ENCODE data around the gene ADCY5. TPM values are rescaled to one million over a fixed set of nuclear protein-coding genes. Genes with fewer than 3 reads are reported as not detected.

The ADCY5 gene
- total and polyA plus RNA-seq, 4 donors, result 0.74 to 6.6 (median 2.9) TPM

DNA sequence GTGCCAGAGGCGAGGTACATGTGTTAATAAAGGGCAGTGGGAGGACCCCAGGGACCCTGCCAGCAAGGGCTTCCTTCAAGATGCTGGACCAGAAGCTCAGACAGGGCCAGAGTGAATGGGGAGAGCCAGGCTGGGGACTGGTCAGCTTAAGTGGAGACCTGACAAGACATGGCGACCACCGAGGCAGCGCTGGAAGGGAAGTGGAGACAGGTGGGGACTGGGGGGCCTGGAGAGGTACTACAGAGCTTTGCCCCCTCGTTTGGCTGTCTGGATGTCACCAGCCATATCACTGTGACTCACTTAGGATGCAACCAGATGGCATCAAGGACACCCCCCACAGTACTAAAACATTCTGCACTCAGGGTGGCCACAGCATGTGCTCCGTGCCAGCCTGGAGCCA lies 97.9 kb downstream of the ADCY5 start:
- no peak for DNase-seq (ENCODE audit: low spot score)
- Histone ChIP-seq H3K9ac (ENCODE audit: low read depth in 1 of 2, low read length in 2 of 2) (no peak overlapping the region), H3K9me3 (ENCODE audit: control insufficient read depth in 4 of 4, low read length in 3 of 4) (peaks cover 0 to 2% (median 0%) of the 10 kb centered on the region in 4 donors), H3K4me3 (ENCODE audit: low read depth in 1 of 3, low read length in 3 of 3) (no peak overlapping the region), H3K27me3 (ENCODE audit: control insufficient read depth in 4 of 4, insufficient read depth in 4 of 4, low read length in 3 of 4) (no peaks in the 10 kb centered on the region), H3K4me1 (ENCODE audit: control insufficient read depth in 4 of 4, insufficient read depth in 4 of 4, low read length in 3 of 4) (no peaks in the 10 kb centered on the region), H3K27ac (ENCODE audit: low read depth in 1 of 2, low read length in 2 of 2) (no peak overlapping the region), H3K36me3 (ENCODE audit: control insufficient read depth in 4 of 4, insufficient read depth in 3 of 4, low read depth in 1 of 4, low read length in 3 of 4) (no peaks in the 10 kb centered on the region)
- WGBS, result 91% methylated on average over 6 of the region's 6 CpGs
- TF ChIP-seq TAF1 (conservative IDR thresholded peaks at IDR 0.05), result no peak
- TF ChIP-seq SP1 (IDR thresholded peaks at IDR 0.05), result no peak
- TF ChIP-seq FOXA2 (IDR thresholded peaks at IDR 0.05), result no peak
- TF ChIP-seq HNF4G (IDR thresholded peaks at IDR 0.05), result no peak
- no peak for TF ChIP-seq HNF4A (conservative IDR thresholded peaks at IDR 0.05)
- TF ChIP-seq GABPA (IDR thresholded peaks at IDR 0.05 in 1 of 2, conservative IDR thresholded peaks at IDR 0.05 in 1 of 2), result no peak
- TF ChIP-seq RAD21 (IDR thresholded peaks at IDR 0.05), result no peak
- TF ChIP-seq EGR1 (IDR thresholded peaks at IDR 0.05; ENCODE audit: low read depth in 2 of 2), result no peak
- TF ChIP-seq, protein P1, sequence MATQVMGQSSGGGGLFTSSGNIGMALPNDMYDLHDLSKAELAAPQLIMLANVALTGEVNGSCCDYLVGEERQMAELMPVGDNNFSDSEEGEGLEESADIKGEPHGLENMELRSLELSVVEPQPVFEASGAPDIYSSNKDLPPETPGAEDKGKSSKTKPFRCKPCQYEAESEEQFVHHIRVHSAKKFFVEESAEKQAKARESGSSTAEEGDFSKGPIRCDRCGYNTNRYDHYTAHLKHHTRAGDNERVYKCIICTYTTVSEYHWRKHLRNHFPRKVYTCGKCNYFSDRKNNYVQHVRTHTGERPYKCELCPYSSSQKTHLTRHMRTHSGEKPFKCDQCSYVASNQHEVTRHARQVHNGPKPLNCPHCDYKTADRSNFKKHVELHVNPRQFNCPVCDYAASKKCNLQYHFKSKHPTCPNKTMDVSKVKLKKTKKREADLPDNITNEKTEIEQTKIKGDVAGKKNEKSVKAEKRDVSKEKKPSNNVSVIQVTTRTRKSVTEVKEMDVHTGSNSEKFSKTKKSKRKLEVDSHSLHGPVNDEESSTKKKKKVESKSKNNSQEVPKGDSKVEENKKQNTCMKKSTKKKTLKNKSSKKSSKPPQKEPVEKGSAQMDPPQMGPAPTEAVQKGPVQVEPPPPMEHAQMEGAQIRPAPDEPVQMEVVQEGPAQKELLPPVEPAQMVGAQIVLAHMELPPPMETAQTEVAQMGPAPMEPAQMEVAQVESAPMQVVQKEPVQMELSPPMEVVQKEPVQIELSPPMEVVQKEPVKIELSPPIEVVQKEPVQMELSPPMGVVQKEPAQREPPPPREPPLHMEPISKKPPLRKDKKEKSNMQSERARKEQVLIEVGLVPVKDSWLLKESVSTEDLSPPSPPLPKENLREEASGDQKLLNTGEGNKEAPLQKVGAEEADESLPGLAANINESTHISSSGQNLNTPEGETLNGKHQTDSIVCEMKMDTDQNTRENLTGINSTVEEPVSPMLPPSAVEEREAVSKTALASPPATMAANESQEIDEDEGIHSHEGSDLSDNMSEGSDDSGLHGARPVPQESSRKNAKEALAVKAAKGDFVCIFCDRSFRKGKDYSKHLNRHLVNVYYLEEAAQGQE (IDR thresholded peaks at IDR 0.05), result no peak
- TF ChIP-seq YY1 (IDR thresholded peaks at IDR 0.05), result no peak
- TF ChIP-seq, protein P2, sequence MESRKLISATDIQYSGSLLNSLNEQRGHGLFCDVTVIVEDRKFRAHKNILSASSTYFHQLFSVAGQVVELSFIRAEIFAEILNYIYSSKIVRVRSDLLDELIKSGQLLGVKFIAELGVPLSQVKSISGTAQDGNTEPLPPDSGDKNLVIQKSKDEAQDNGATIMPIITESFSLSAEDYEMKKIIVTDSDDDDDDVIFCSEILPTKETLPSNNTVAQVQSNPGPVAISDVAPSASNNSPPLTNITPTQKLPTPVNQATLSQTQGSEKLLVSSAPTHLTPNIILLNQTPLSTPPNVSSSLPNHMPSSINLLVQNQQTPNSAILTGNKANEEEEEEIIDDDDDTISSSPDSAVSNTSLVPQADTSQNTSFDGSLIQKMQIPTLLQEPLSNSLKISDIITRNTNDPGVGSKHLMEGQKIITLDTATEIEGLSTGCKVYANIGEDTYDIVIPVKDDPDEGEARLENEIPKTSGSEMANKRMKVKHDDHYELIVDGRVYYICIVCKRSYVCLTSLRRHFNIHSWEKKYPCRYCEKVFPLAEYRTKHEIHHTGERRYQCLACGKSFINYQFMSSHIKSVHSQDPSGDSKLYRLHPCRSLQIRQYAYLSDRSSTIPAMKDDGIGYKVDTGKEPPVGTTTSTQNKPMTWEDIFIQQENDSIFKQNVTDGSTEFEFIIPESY (IDR thresholded peaks at IDR 0.05), result no peak
- TF ChIP-seq, protein P3, sequence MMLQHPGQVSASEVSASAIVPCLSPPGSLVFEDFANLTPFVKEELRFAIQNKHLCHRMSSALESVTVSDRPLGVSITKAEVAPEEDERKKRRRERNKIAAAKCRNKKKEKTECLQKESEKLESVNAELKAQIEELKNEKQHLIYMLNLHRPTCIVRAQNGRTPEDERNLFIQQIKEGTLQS (IDR thresholded peaks at IDR 0.05), result no peak
- TF ChIP-seq FOXA1 (IDR thresholded peaks at IDR 0.05), result no peak
- TF ChIP-seq, protein P4, sequence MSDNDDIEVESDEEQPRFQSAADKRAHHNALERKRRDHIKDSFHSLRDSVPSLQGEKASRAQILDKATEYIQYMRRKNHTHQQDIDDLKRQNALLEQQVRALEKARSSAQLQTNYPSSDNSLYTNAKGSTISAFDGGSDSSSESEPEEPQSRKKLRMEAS (IDR thresholded peaks at IDR 0.05), result no peak
- TF ChIP-seq NR2F2 (IDR thresholded peaks at IDR 0.05), result no peak
- no peak for TF ChIP-seq RXRA (IDR thresholded peaks at IDR 0.05)

DNA sequence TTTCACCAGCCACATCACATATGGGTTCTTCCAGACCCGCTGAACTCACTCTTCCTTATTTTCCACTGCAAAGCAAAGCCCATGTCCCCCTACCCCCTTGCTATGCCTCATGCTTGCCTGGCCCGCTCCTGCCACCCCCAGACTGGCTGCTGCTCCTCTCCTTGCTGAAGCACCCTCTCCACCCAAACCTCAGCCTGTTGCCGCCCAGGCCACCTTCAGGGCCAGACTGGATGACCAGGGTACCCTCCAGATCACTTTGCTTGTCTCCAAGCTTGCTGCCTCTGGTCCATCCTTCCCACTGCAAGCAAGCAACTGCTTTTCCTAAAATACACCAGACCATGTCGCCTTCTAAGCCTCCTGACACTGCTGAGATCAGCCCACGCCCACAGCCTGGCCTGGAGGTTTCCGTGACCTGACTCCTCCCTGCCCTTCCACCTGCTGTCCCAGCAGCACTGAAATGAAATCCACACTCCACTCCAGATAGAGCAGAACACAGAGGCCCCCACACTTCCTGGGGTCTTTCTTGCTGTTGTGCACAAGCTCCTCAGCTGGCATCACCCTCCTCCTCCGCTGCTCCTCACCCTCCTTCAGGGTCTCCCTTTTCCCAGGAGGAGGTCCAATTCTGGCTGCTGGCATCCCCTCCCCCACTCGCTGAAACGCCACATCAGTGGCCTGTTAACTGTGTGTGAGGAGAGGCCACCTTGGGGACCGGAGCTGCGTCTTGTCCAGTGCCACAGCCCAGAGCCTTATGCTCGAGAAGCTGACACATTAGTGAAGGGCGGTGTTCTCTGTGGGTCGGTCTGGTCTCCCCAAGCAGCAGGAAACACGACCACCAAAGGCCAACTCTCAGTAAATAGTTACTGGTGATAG lies 99.1 kb downstream of the ADCY5 start:
- Histone ChIP-seq H3K9me3 (ENCODE audit: control insufficient read depth in 4 of 4, low read length in 3 of 4) (no peaks in the 10 kb centered on the region), H3K27ac (ENCODE audit: low read depth in 1 of 2, low read length in 2 of 2) (no peak overlapping the region), H3K27me3 (ENCODE audit: control insufficient read depth in 4 of 4, insufficient read depth in 4 of 4, low read length in 3 of 4) (no peaks in the 10 kb centered on the region), H3K4me3 (ENCODE audit: low read depth in 1 of 3, low read length in 3 of 3) (no peak overlapping the region), H3K4me1 (ENCODE audit: control insufficient read depth in 4 of 4, insufficient read depth in 4 of 4, low read length in 3 of 4) (no peaks in the 10 kb centered on the region), H3K36me3 (ENCODE audit: control insufficient read depth in 4 of 4, insufficient read depth in 3 of 4, low read depth in 1 of 4, low read length in 3 of 4) (no peaks in the 10 kb centered on the region), H3K9ac (ENCODE audit: low read depth in 1 of 2, low read length in 2 of 2) (no peak overlapping the region)
- no peak for DNase-seq (ENCODE audit: low spot score)
- WGBS, result 86% methylated on average over 15 of the region's 15 CpGs
- TF ChIP-seq FOXA1 (IDR thresholded peaks at IDR 0.05) (no peak), TAF1 (conservative IDR thresholded peaks at IDR 0.05) (no peak), EGR1 (IDR thresholded peaks at IDR 0.05; ENCODE audit: low read depth in 2 of 2) (no peak), FOXA2 (IDR thresholded peaks at IDR 0.05) (no peak), HNF4G (IDR thresholded peaks at IDR 0.05) (no peak)
- TF ChIP-seq, protein P2 (IDR thresholded peaks at IDR 0.05), result no peak
- TF ChIP-seq, protein P5, sequence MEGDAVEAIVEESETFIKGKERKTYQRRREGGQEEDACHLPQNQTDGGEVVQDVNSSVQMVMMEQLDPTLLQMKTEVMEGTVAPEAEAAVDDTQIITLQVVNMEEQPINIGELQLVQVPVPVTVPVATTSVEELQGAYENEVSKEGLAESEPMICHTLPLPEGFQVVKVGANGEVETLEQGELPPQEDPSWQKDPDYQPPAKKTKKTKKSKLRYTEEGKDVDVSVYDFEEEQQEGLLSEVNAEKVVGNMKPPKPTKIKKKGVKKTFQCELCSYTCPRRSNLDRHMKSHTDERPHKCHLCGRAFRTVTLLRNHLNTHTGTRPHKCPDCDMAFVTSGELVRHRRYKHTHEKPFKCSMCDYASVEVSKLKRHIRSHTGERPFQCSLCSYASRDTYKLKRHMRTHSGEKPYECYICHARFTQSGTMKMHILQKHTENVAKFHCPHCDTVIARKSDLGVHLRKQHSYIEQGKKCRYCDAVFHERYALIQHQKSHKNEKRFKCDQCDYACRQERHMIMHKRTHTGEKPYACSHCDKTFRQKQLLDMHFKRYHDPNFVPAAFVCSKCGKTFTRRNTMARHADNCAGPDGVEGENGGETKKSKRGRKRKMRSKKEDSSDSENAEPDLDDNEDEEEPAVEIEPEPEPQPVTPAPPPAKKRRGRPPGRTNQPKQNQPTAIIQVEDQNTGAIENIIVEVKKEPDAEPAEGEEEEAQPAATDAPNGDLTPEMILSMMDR (IDR thresholded peaks at IDR 0.05; ENCODE audit: low read depth, low read length, missing input control), result no peak
- TF ChIP-seq, protein P3 (IDR thresholded peaks at IDR 0.05), result no peak

Measured in liver (tissue), 9 donors.